ENCODE data around the gene NKAIN2.

Gene NKAIN2

DNA sequence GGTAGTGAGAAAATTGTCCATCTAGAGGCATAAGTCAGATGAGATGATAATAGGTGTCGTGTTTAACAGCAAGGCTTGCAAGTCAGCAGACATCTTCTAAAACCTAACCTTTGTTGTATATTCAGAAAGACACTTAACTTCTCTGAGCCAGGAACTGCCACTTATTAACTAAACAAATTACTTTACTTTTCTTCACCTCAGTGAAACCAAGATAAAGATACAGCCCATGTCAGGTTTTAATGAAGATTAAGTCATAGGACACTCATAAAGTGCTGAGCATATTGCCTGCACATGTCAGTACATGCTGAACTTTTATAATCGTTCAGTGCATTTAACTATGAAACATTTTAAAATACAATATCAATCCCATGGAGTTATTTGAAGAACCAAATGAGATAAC, 286.8 kb downstream of the NKAIN2 start:
- no peak for DNase-seq (ENCODE audit: low read depth)
- no peak for TF ChIP-seq POLR2A (IDR thresholded peaks at IDR 0.05; ENCODE audit: extremely low read depth, insufficient read length)
- TF ChIP-seq, protein P1, sequence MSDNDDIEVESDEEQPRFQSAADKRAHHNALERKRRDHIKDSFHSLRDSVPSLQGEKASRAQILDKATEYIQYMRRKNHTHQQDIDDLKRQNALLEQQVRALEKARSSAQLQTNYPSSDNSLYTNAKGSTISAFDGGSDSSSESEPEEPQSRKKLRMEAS (IDR thresholded peaks at IDR 0.05; ENCODE audit: low read depth, low read length), result no peak
- no peak for TF ChIP-seq MYC (IDR thresholded peaks at IDR 0.05; ENCODE audit: low read depth, low read length)
- TF ChIP-seq, protein P2, sequence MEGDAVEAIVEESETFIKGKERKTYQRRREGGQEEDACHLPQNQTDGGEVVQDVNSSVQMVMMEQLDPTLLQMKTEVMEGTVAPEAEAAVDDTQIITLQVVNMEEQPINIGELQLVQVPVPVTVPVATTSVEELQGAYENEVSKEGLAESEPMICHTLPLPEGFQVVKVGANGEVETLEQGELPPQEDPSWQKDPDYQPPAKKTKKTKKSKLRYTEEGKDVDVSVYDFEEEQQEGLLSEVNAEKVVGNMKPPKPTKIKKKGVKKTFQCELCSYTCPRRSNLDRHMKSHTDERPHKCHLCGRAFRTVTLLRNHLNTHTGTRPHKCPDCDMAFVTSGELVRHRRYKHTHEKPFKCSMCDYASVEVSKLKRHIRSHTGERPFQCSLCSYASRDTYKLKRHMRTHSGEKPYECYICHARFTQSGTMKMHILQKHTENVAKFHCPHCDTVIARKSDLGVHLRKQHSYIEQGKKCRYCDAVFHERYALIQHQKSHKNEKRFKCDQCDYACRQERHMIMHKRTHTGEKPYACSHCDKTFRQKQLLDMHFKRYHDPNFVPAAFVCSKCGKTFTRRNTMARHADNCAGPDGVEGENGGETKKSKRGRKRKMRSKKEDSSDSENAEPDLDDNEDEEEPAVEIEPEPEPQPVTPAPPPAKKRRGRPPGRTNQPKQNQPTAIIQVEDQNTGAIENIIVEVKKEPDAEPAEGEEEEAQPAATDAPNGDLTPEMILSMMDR (IDR thresholded peaks at IDR 0.05; ENCODE audit: low read depth, low read length), result no peak
- H3K4me3 ChIP-seq (ENCODE audit: low read depth, low read length), result no peak overlapping the region

DNA sequence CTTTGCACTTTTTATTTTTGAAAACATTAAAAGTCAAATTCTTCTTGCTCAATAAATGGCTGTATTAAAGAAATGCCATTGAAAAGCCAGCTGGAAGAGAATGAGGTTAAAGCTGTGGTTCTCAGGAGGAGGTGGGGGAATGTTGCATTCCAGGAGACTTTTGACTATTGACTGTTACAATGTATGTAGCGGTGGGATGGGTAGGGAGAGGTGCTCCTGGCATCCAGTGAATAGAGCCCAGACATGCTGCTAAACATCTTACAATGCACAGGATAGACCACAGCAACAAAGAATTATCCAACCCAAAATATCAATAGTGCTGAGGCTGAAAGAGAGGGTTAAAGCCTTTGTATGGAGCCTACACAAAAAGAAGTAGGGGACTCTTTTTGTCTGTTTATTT, 295.9 kb downstream of the NKAIN2 start:
- no peak for DNase-seq (ENCODE audit: low read depth)
- TF ChIP-seq, protein P2 (IDR thresholded peaks at IDR 0.05; ENCODE audit: low read depth, low read length), result no peak
- no peak for TF ChIP-seq POLR2A (IDR thresholded peaks at IDR 0.05; ENCODE audit: extremely low read depth, insufficient read length)
- TF ChIP-seq, protein P1 (IDR thresholded peaks at IDR 0.05; ENCODE audit: low read depth, low read length), result no peak
- no peak for TF ChIP-seq MYC (IDR thresholded peaks at IDR 0.05; ENCODE audit: low read depth, low read length)
- no peak overlapping the region for H3K4me3 ChIP-seq (ENCODE audit: low read depth, low read length)

DNA sequence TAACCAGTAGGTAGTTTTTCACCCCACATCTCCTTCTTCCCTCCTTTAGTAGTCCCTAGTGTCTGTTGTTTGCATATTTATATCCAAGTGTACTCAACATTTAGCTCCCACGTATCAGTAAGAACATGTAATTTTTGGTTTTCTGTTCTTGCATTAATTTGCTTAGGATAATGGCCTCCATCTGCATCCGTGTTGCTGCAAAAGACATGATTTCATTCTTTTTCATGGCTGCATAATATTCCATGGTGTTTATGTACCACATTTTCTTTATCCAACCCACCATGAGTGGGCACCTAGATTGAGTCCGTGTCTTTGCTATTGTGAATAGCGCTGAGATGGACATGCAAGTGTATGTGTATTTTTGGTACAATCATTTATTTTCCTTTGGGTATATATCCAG, 306.8 kb downstream of the NKAIN2 start:
- TF ChIP-seq, protein P1 (IDR thresholded peaks at IDR 0.05; ENCODE audit: low read depth, low read length), result no peak
- no peak for TF ChIP-seq POLR2A (IDR thresholded peaks at IDR 0.05; ENCODE audit: extremely low read depth, insufficient read length)
- no peak for TF ChIP-seq MYC (IDR thresholded peaks at IDR 0.05; ENCODE audit: low read depth, low read length)
- TF ChIP-seq, protein P2 (IDR thresholded peaks at IDR 0.05; ENCODE audit: low read depth, low read length), result no peak
- DNase-seq (ENCODE audit: low read depth), result no peak
- no peak overlapping the region for H3K4me3 ChIP-seq (ENCODE audit: low read depth, low read length)

DNA sequence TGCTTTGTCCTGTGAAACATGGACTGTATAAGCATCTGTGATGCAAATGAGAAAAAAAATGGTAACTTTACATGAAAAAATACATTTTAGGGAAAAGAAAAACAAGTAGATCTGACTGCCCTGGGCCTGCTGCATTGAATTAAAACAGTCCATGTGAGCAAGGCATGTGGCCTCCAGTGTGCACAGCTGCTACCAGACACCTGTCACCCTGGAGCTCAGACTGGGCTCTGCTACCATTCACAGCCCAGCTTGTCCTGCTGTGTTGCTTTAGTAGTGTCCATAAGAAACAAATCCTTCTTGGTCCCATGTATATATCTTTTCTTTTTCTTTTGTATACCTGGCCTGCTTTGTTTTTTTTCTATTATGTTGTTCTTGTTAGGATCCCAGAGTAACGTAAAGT, 315.9 kb downstream of the NKAIN2 start:
- TF ChIP-seq POLR2A (IDR thresholded peaks at IDR 0.05; ENCODE audit: extremely low read depth, insufficient read length) (no peak), MYC (IDR thresholded peaks at IDR 0.05; ENCODE audit: low read depth, low read length) (no peak)
- TF ChIP-seq, protein P2 (IDR thresholded peaks at IDR 0.05; ENCODE audit: low read depth, low read length), result no peak
- TF ChIP-seq, protein P1 (IDR thresholded peaks at IDR 0.05; ENCODE audit: low read depth, low read length), result no peak
- no peak for DNase-seq (ENCODE audit: low read depth)
- H3K4me3 ChIP-seq (ENCODE audit: low read depth, low read length), result no peak overlapping the region

DNA sequence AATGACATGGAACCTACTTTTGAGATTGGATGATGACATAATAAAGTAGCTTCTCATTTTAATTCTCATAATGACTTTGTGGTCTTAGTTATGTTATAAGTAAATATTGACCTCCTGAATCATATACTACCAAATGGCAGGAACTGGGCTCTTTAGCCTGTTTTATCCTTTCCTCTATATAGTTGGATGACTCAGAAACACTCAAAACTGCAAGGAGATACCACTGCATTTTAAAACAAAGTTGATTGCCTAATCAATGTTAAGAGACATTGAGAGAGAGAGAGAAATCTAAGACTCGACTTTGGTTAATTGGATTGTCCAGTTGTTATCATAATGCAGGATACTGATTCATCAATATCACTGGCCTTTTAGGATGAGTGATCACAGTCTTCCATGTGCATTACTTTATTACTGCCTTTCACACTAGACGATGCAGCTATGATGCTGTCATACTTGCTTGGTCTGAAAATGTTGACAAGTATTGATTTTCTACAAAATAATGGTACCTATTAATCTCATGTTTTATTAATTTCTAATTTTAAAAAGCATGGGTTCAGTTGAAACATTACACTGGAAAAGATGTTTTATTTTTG, 320.0 kb downstream of the NKAIN2 start:
- H3K4me3 ChIP-seq (ENCODE audit: low read depth, low read length), result no peak overlapping the region
- no peak for DNase-seq (ENCODE audit: low read depth)
- TF ChIP-seq POLR2A (IDR thresholded peaks at IDR 0.05; ENCODE audit: extremely low read depth, insufficient read length), result no peak

DNA sequence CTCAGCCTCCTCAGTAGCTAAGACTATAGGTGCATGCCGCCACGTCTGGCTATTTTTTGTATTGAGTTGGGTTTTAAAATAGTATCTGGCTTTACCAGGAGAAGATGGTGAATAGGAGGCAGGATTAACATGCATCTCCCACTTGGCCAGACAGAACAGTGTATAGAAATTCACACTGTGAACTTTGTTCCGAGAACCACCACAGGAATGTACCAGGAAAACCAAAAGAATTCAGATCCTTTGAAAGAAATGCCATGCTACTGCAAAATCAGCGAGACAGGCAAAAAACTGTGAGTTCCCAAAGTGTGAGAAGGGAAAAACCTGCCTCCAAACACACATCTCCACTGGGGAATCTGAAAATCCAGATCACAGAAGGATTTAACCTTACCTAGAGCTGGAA, 327.6 kb downstream of the NKAIN2 start:
- DNase-seq (ENCODE audit: low read depth), result no peak
- TF ChIP-seq, protein P2 (IDR thresholded peaks at IDR 0.05; ENCODE audit: low read depth, low read length), result no peak
- TF ChIP-seq, protein P1 (IDR thresholded peaks at IDR 0.05; ENCODE audit: low read depth, low read length), result no peak
- no peak for TF ChIP-seq POLR2A (IDR thresholded peaks at IDR 0.05; ENCODE audit: extremely low read depth, insufficient read length)
- no peak for TF ChIP-seq MYC (IDR thresholded peaks at IDR 0.05; ENCODE audit: low read depth, low read length)
- H3K4me3 ChIP-seq (ENCODE audit: low read depth, low read length), result no peak overlapping the region
